ENCODE data around the gene CNST. TPM values are rescaled to one million over a fixed set of nuclear protein-coding genes. Genes with fewer than 3 reads are reported as not detected.

The CNST gene
- total and polyA plus RNA-seq, 2 of the 13 experiments (the other 11 are each of a cell fraction or from before 2014, with no cell fraction given): 6.3 to 12.4 TPM

DNA sequence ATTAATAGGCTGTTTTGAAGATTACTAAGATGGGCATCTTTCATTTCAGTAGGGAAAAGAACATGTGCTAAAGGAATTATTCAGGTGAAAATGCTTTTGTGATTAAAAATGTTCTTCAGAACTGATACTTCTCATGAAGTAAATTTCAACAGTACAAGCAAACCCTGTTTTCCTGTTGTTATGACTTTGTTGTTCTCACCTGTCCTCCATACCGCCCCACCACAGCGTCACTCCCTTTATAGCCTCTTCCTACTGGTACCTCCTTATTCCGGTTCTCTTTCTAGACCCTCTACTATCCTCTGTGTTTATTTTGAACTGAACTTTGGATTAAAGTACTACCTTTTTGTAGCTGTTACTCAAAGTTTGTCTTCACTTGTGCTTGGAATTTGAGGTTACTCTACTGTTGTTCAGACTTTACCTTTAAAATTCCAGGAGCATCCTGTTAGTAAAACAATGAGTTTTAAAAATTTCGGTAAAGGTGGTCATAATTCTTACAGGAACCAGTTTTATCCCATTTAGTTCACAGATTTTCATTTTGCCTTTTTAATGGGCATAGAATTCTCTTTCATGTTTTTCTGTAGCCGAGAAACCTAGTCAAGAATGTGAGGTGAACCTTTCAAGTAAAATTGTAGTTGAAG, 10.9 kb downstream of the CNST start (continued):
- TF ChIP-seq TRAFD1 (CRISPR knock-in tag; IDR thresholded peaks at IDR 0.05; ENCODE audit: borderline replicate concordance) (no peak), ZNF17 (CRISPR knock-in tag; IDR thresholded peaks at IDR 0.05) (no peak), ZNF431 (CRISPR knock-in tag; IDR thresholded peaks at IDR 0.05; ENCODE audit: borderline replicate concordance, low read depth) (no peak), ZNF790 (CRISPR knock-in tag; IDR thresholded peaks at IDR 0.05; ENCODE audit: borderline replicate concordance) (no peak)

GRCh38 chr1:246577720-246578106, 11.5 kb downstream of the CNST start:
- H4K20me1 ChIP-seq (ENCODE audit: insufficient read depth, low read length): 0 out of 2 replicates have a peak, but pooled peaks cover 2% of the 10 kb centered on the region
- H3K36me3 ChIP-seq (replicated peaks in 1 of 2; ENCODE audit: control insufficient read depth in 1 of 2, insufficient read depth in 2 of 2, low read length in 2 of 2): no peaks in the 10 kb centered on the region
- TF ChIP-seq ZKSCAN5 (CRISPR knock-in tag; IDR thresholded peaks at IDR 0.05) (no peak), ZNF615 (CRISPR knock-in tag; IDR thresholded peaks at IDR 0.05; ENCODE audit: borderline replicate concordance) (no peak), ZBTB3 (CRISPR knock-in tag; IDR thresholded peaks at IDR 0.05; ENCODE audit: borderline replicate concordance, low read depth) (no peak), RXRB (CRISPR knock-in tag; IDR thresholded peaks at IDR 0.05; ENCODE audit: borderline replicate concordance) (no peak), PPARG (CRISPR knock-in tag; conservative IDR thresholded peaks at IDR 0.05) (no peak), RELA (CRISPR knock-in tag; IDR thresholded peaks at IDR 0.05) (no peak), KLF13 (CRISPR knock-in tag; IDR thresholded peaks at IDR 0.05) (no peak), KLF16 (CRISPR knock-in tag; IDR thresholded peaks at IDR 0.05) (no peak), PRMT3 (CRISPR knock-in tag; IDR thresholded peaks at IDR 0.05; ENCODE audit: borderline replicate concordance, low read depth) (no peak), HIVEP1 (CRISPR knock-in tag; IDR thresholded peaks at IDR 0.05) (no peak)
- 90% methylated on average over 2 of the region's 2 CpGs for WGBS (ENCODE audit: low lambda C conversion rate)
- H3K9me3 ChIP-seq (ENCODE audit: low read length): no peaks in the 10 kb centered on the region
- peaks cover 47% of the 10 kb centered on the region for H3K79me2 ChIP-seq (ENCODE audit: insufficient read depth, low read length)
- H3K4me1 ChIP-seq (ENCODE audit: insufficient read depth, low read length): peaks cover 55% of the 10 kb centered on the region
- FAIRE-seq: no peak
- no peak overlapping the region for H3K4me3 ChIP-seq (replicated peaks in 1 of 3; ENCODE audit: insufficient read depth in 1 of 3, low read depth in 2 of 3, low read length in 3 of 3)
- H3K27me3 ChIP-seq (ENCODE audit: control insufficient read depth in 1 of 2, insufficient read depth in 2 of 2, low read length in 2 of 2): no peaks in the 10 kb centered on the region
- POLR2A ChIA-PET: interaction anchor here (2.0 kb wide), 1 partner anchor 12 kb away, joined by 4 read pairs; the partner anchor contains the start of genes CNST and TFB2M
- ATAC-seq: no peak
- CTCF ChIA-PET (ENCODE audit: low intra/inter-chr PET ratio, low total read pairs): no interaction called here
- no TSS peak for BruUV-seq (replicated peaks)
- in situ Hi-C loops (cut with HindIII; ENCODE audit: extremely low pct_ligation_motif_present, low pct_unique_long_range_greater_than_20kb) (no loop called here), intact Hi-C loops (cut with micrococcal nuclease; ENCODE audit: unreplicated experiment) (no loop called here)
- no peak overlapping the region for H3K9ac ChIP-seq (ENCODE audit: insufficient read depth, low read depth, low read length)
- no peak overlapping the region for H3K4me2 ChIP-seq (ENCODE audit: low read depth, low read length)
- no peak for DNase-seq (ENCODE audit: low spot score)
- H2AFZ ChIP-seq (ENCODE audit: low read length): no peak overlapping the region
- no peak overlapping the region for H3K27ac ChIP-seq (ENCODE audit: extremely low read length, insufficient read depth, low read length)

All from HepG2 (cell line).